Hepatocyte (in vitro differentiated cells): ENCODE measurements around the gene UGP2. TPM values are rescaled to one million over a fixed set of nuclear protein-coding genes. Genes with fewer than 3 reads are reported as not detected.
"Not testable (repeated sequence)": the region's sequence is repeated elsewhere in the genome, so short reads cannot be mapped to it uniquely, and the experiment has no call there.

Experiments used
- DNase-seq: peaks from one replicate; pipeline ENCODE4 v3.0.0-alpha.2; 2016; ENCODE audit warnings: low spot score
- H2AFZ ChIP-seq: fragments of 200-600 bp; sonication (generic); 2 replicates; pipeline ENCODE4 v1.6.0; 2016; ENCODE audit warnings: antibody characterized with exemption, mild to moderate bottlenecking
- H3K27ac ChIP-seq: fragments of 200-600 bp; sonication (generic); 2 replicates; pipeline ENCODE4 v1.5.1; 2016; ENCODE audit warnings: mild to moderate bottlenecking
- H3K27me3 ChIP-seq: fragments of 200-600 bp; sonication (generic); 2 replicates; pipeline ENCODE4 v1.6.1; 2016
- H3K36me3 ChIP-seq: fragments of 200-600 bp; sonication (generic); replicated peaks from 2 replicates; pipeline ENCODE4 v1.5.1; 2016; ENCODE audit warnings: low read depth; ENCODE audit not compliant: insufficient read depth
- H3K4me1 ChIP-seq: fragments of 200-600 bp; sonication (generic); 2 replicates; pipeline ENCODE4 v1.5.1; 2016; ENCODE audit warnings: mild to moderate bottlenecking, moderate library complexity; ENCODE audit not compliant: insufficient read depth
- H3K4me2 ChIP-seq: fragments of 200-600 bp; sonication (generic); 2 replicates; pipeline ENCODE4 v1.6.0; 2016
- H3K4me3 ChIP-seq: fragments of 200-600 bp; sonication (generic); 2 replicates; pipeline ENCODE4 v1.5.1; 2016; ENCODE audit warnings: mild to moderate bottlenecking
- H3K79me2 ChIP-seq: fragments of 200-600 bp; sonication (generic); 2 replicates; pipeline ENCODE4 v1.6.0; 2017; ENCODE audit warnings: mild to moderate bottlenecking
- H3K9me2 ChIP-seq: fragments of 200-600 bp; sonication (generic); replicated peaks from 2 replicates; pipeline ENCODE4 v1.6.0; 2017; ENCODE audit warnings: mild to moderate bottlenecking; ENCODE audit not compliant: insufficient read depth
- H3K9me3 ChIP-seq: fragments of 200-600 bp; sonication (generic); 2 replicates; pipeline ENCODE4 v1.5.1; 2016; ENCODE audit warnings: low read depth, mild to moderate bottlenecking
- H4K20me1 ChIP-seq: fragments of 200-600 bp; sonication (generic); 2 replicates; pipeline ENCODE4 v1.6.0; 2016; ENCODE audit warnings: mild to moderate bottlenecking; ENCODE audit not compliant: insufficient read depth, poor library complexity, severe bottlenecking
- CTCF ChIP-seq: fragments of 200-600 bp; sonication (generic); IDR thresholded peaks from 2 replicates; pipeline ENCODE4 v1.5.1; 2016; ENCODE audit warnings: antibody characterized with exemption, mild to moderate bottlenecking; ENCODE audit not compliant: poor library complexity
- EZH2 ChIP-seq: fragments of 200-600 bp; sonication (generic); IDR thresholded peaks from 2 replicates; pipeline ENCODE4 v1.6.1; 2016; ENCODE audit warnings: antibody characterized with exemption, mild to moderate bottlenecking, borderline replicate concordance
- EZH2phosphoT487 ChIP-seq: fragments of 200-600 bp; sonication (generic); IDR thresholded peaks from one replicate; pipeline ENCODE4 v1.6.1; 2018; ENCODE audit warnings: antibody characterized with exemption, mild to moderate bottlenecking, low read depth, moderate library complexity; ENCODE audit not compliant: unreplicated experiment, severe bottlenecking
- WGBS: methylation state at CpG from one replicate; pipeline ENCODE4 v1.1.6; 2016; ENCODE audit warnings: low lambda C conversion rate; ENCODE audit errors: missing lambda C conversion rate; 5-methylcytosine and 5-hydroxymethylcytosine counted together
- polyA plus RNA-seq: library from polyadenylated mRNA; unstranded; fragments of >200 nt; fragmentation: Nextera tagmentation; extraction: Ambion mirVana; gene quantifications from 2 replicates; pipeline ENCODE4 v1.2.1, GENCODE V29; 2016
- total RNA-seq: library from RNA; depleted of rRNA; stranded (reverse); fragments of >200 nt; gene quantifications from 2 replicates; pipeline ENCODE4 v1.2.3, GENCODE V29; 2014

UGP2 gene
- total and polyA plus RNA-seq, 2 experiments from 2014 or later, result 273 to 322 TPM

- H3K9me3 ChIP-seq, result peaks cover 10% of the 10 kb centered on the region
- H3K27me3 ChIP-seq, result no peaks in the 10 kb centered on the region
- DNase-seq, result no peak
- no peaks in the 10 kb centered on the region for H3K9me2 ChIP-seq
- H3K4me2 ChIP-seq, result no peak overlapping the region
- no peaks in the 10 kb centered on the region for H4K20me1 ChIP-seq
- H3K36me3 ChIP-seq, result peaks cover 4% of the 10 kb centered on the region
- no peaks in the 10 kb centered on the region for H3K4me1 ChIP-seq
- no peaks in the 10 kb centered on the region for H3K79me2 ChIP-seq
- TF ChIP-seq CTCF (no peak), EZH2phosphoT487 (no peak), EZH2 (no peak)
- H2AFZ ChIP-seq, result no peak overlapping the region
- H3K27ac ChIP-seq, result no peak overlapping the region
- no peak overlapping the region for H3K4me3 ChIP-seq
Observed at GRCh38 chr2:63902149-63902548, 60.5 kb downstream of the UGP2 start.

GRCh38 chr2:63903003-63903402, 61.3 kb downstream of the UGP2 start:
- peaks cover 4% of the 10 kb centered on the region for H3K36me3 ChIP-seq

GRCh38 chr2:63914311-63914710, 72.6 kb downstream of the UGP2 start:
- no peak overlapping the region for H3K27ac ChIP-seq
- H3K79me2 ChIP-seq, result no peaks in the 10 kb centered on the region
- H3K4me1 ChIP-seq, result no peaks in the 10 kb centered on the region
- no peak for DNase-seq
- no peak overlapping the region for H2AFZ ChIP-seq
- H3K4me3 ChIP-seq, result no peak overlapping the region
- no peaks in the 10 kb centered on the region for H3K36me3 ChIP-seq
- 96% methylated on average over 1 of the region's 1 CpG for WGBS
- H4K20me1 ChIP-seq, result no peaks in the 10 kb centered on the region
- H3K9me3 ChIP-seq, result no peaks in the 10 kb centered on the region
- no peaks in the 10 kb centered on the region for H3K27me3 ChIP-seq
- TF ChIP-seq EZH2phosphoT487 (no peak), CTCF (no peak), EZH2 (no peak)
- H3K9me2 ChIP-seq, result no peaks in the 10 kb centered on the region
- no peak overlapping the region for H3K4me2 ChIP-seq

More at GRCh38 chr2:63903003-63903402, 61.3 kb downstream of the UGP2 start:
- Histone ChIP-seq H3K9me3 (peaks cover 10% of the 10 kb centered on the region), H3K79me2 (no peaks in the 10 kb centered on the region), H3K9me2 (no peaks in the 10 kb centered on the region), H3K27ac (no peak overlapping the region), H4K20me1 (no peaks in the 10 kb centered on the region), H3K4me2 (no peak overlapping the region), H3K4me1 (no peaks in the 10 kb centered on the region), H3K27me3 (no peaks in the 10 kb centered on the region), H2AFZ (no peak overlapping the region), H3K4me3 (no peak overlapping the region)
- TF ChIP-seq EZH2 (no peak), EZH2phosphoT487 (no peak), CTCF (no peak)
- DNase-seq, result no peak
- WGBS, result 98% methylated on average over 2 of the region's 2 CpGs

DNA sequence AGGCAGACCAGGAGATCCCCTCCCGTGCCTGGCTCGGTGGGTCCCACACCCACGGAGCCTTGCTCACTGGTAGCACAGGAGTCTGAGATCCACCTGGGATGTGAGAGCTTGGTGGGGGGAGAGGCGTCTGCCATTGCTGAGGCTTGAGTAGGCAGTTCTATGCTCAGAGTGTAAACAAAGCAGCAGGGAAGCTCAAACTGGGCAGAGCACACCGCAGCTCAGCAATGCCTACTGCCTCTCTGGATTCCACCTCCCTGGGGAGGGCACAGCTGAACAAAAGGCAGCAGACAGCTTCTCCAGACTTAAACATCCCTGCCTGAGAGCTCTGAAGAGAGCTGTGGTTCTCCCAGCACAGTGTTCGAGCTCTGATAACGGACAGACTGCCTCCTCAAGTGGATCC, 85.1 kb downstream of the UGP2 start:
- TF ChIP-seq CTCF (no peak), EZH2phosphoT487 (no peak), EZH2 (no peak)
- H3K79me2 ChIP-seq, result no peaks in the 10 kb centered on the region
- H3K9me3 ChIP-seq, result no peaks in the 10 kb centered on the region
- no peak overlapping the region for H3K27ac ChIP-seq
- 87% methylated on average over 7 of the region's 7 CpGs for WGBS
- no peaks in the 10 kb centered on the region for H3K27me3 ChIP-seq
- DNase-seq, result no peak
- H3K4me1 ChIP-seq, result no peaks in the 10 kb centered on the region
- H2AFZ ChIP-seq, result no peak overlapping the region
- no peak overlapping the region for H3K4me3 ChIP-seq
- H4K20me1 ChIP-seq, result no peaks in the 10 kb centered on the region
- no peaks in the 10 kb centered on the region for H3K9me2 ChIP-seq
- H3K4me2 ChIP-seq, result no peak overlapping the region
- no peaks in the 10 kb centered on the region for H3K36me3 ChIP-seq

- 96% methylated on average over 4 of the region's 4 CpGs for WGBS
- H4K20me1 ChIP-seq, H3K9me3 ChIP-seq, H3K4me3 ChIP-seq, H3K27ac ChIP-seq, H3K4me2 ChIP-seq, H3K9me2 ChIP-seq, DNase-seq, H3K27me3 ChIP-seq, H3K36me3 ChIP-seq, H2AFZ ChIP-seq, H3K79me2 ChIP-seq, H3K4me1 ChIP-seq: not testable (repeated sequence)
Observed at GRCh38 chr2:63932104-63932503, 90.4 kb downstream of the UGP2 start.
